Adrenal gland (tissue), 5 donors: ENCODE measurements around the gene SRXN1.

Source experiments
- CTCF ChIP-seq, 6 experiments: fragments of 450-650 bp in 4 of 6; fragments of 200-600 bp in 2 of 6; sonication (generic) in 1 of 6; IDR thresholded peaks; 1 replicate in 5 of 6; 2 replicates in 1 of 6; pipeline versions ENCODE4 v1.5.1 to v1.8.0; 2016 to 2021; ENCODE audit warnings: antibody characterized with exemption in 6 of 6, mild to moderate bottlenecking in 2 of 6, moderate library complexity in 1 of 6
- POLR2A ChIP-seq, 2 donors: fragments of 450-650 bp; IDR thresholded peaks; one replicate each; pipeline ENCODE4 v1.6.1; 2017; ENCODE audit warnings: antibody characterized with exemption in 2 of 2, mild to moderate bottlenecking in 2 of 2, moderate library complexity in 1 of 2
- donor health status: DM: no; HTN: no; CAD: no.

- TF ChIP-seq POLR2A (IDR thresholded peaks at IDR 0.05): no peak
- no peak for TF ChIP-seq CTCF (IDR thresholded peaks at IDR 0.05)
These were observed 5.8 kb upstream of the SRXN1 start for GRCh38 chr20:658731-659291.
